DMS79 (cell line): Measurements from ENCODE around the gene CD40.
"Not testable (repeated sequence)": the region's sequence is repeated elsewhere in the genome, so short reads cannot be mapped to it uniquely, and the experiment has no call there.

ENCODE experiments used
- DNase-seq: peaks from one replicate; lab custom pipeline; 2025; lab: John Stamatoyannopoulos, UW

Gene CD40

GRCh38 chr20:46117704-46118467 lies at the start of gene CD40:
CD40 (plus strand) TSS chr20:46118314; CDS start chr20:46118344, 30 bp downstream.
- no peak for DNase-seq

- no peak for DNase-seq
Measured at GRCh38 chr20:46070215-46070900, 47.8 kb upstream of the CD40 start.

- no peak for DNase-seq
Measured at GRCh38 chr20:46071573-46071972, 46.5 kb upstream of the CD40 start.

- no peak for DNase-seq
Measured at GRCh38 chr20:46073024-46073423, 45.1 kb upstream of the CD40 start.

GRCh38 chr20:46073443-46073842 lies 44.7 kb upstream of the CD40 start:
- peak; percentile 44 for DNase-seq

- no peak for DNase-seq
Measured at GRCh38 chr20:46074006-46074405, 44.1 kb upstream of the CD40 start.

- no peak for DNase-seq
Measured at GRCh38 chr20:46076806-46077205, 41.3 kb upstream of the CD40 start.

- DNase-seq, result no peak
Measured at GRCh38 chr20:46077642-46078305, 40.3 kb upstream of the CD40 start.

GRCh38 chr20:46078954-46079353 lies 39.2 kb upstream of the CD40 start:
- no peak for DNase-seq

- no peak for DNase-seq
Measured at GRCh38 chr20:46081074-46081473, 37.0 kb upstream of the CD40 start.

GRCh38 chr20:46083101-46083500 lies 35.0 kb upstream of the CD40 start:
- no peak for DNase-seq

- no peak for DNase-seq
Measured at GRCh38 chr20:46083531-46084061, 34.5 kb upstream of the CD40 start.

GRCh38 chr20:46084805-46085178 lies 33.3 kb upstream of the CD40 start:
- no peak for DNase-seq

- no peak for DNase-seq
Measured at GRCh38 chr20:46085179-46085851, 32.8 kb upstream of the CD40 start.

GRCh38 chr20:46087161-46087560 lies 31.0 kb upstream of the CD40 start:
- no peak for DNase-seq

- DNase-seq, result no peak
Measured at GRCh38 chr20:46088409-46089166, 29.5 kb upstream of the CD40 start.

- no peak for DNase-seq
Measured at GRCh38 chr20:46089167-46089416, 29.0 kb upstream of the CD40 start.

- peak; percentile 75 for DNase-seq
Measured at GRCh38 chr20:46089417-46090388, 28.4 kb upstream of the CD40 start, which contains the start of gene NCOA5. NCOA5 (minus strand) TSS chr20:46089962; CDS start chr20:46079424, 10,538 bp downstream.

- DNase-seq, result not testable (repeated sequence)
Measured at GRCh38 chr20:46091622-46092535, 26.2 kb upstream of the CD40 start.
